Neuronal stem cell (in vitro differentiated cells): Measurements from ENCODE around the gene RASAL3.
"Not testable (repeated sequence)": the region's sequence is repeated elsewhere in the genome, so short reads cannot be mapped to it uniquely, and the experiment has no call there.

Source experiments
- DNase-seq: peaks from one replicate; pipeline ENCODE4 v3.0.0-alpha.2; 2013; ENCODE audit warnings: low spot score
- H2AFZ ChIP-seq: one replicate; pipeline ENCODE4 v1.6.1; 2013; ENCODE audit warnings: mild to moderate bottlenecking, low read length, inconsistent platforms
- H2AK5ac ChIP-seq: 2 replicates; pipeline ENCODE4 v1.6.1; 2013; ENCODE audit warnings: low read depth, mild to moderate bottlenecking, inconsistent platforms, low read length, moderate library complexity, mixed read lengths
- H2BK120ac ChIP-seq: 2 replicates; pipeline ENCODE4 v1.6.1; 2013; ENCODE audit warnings: low read depth, mild to moderate bottlenecking, inconsistent platforms, low read length, moderate library complexity, mixed read lengths
- H2BK12ac ChIP-seq: one replicate; pipeline ENCODE4 v1.6.1; 2013; ENCODE audit warnings: low read length, inconsistent platforms
- H2BK15ac ChIP-seq: 2 replicates; pipeline ENCODE4 v1.6.1; 2013; ENCODE audit warnings: mild to moderate bottlenecking, low read length, inconsistent platforms, mixed read lengths
- H2BK5ac ChIP-seq: one replicate; pipeline ENCODE4 v1.6.1; 2013; ENCODE audit warnings: inconsistent platforms, mild to moderate bottlenecking, low read length, moderate library complexity
- H3K14ac ChIP-seq: one replicate; pipeline ENCODE4 v1.6.1; 2013; ENCODE audit warnings: low read length, inconsistent platforms
- H3K18ac ChIP-seq: 2 replicates; pipeline ENCODE4 v1.6.1; 2013; ENCODE audit warnings: low read length, inconsistent platforms
- H3K23ac ChIP-seq: 2 replicates; pipeline ENCODE4 v1.6.1; 2013; ENCODE audit warnings: low read depth, mild to moderate bottlenecking, mixed read lengths, low read length, inconsistent platforms; ENCODE audit not compliant: poor library complexity
- H3K27ac ChIP-seq: replicated peaks from 3 replicates; pipeline ENCODE4 v1.5.1; 2013; ENCODE audit warnings: low read length, inconsistent platforms
- H3K27me3 ChIP-seq, 3 experiments: 2 replicates each; pipeline ENCODE4 v1.6.1; 2013; ENCODE audit warnings: low read length in 3 of 3, mild to moderate bottlenecking in 2 of 3, inconsistent platforms in 1 of 3, low read depth in 1 of 3, mixed read lengths in 1 of 3, moderate library complexity in 1 of 3; ENCODE audit not compliant: control insufficient read depth in 3 of 3, insufficient read depth in 3 of 3
- H3K36me3 ChIP-seq, 2 donors: replicated peaks in 1 of 2; 2 replicates each; pipeline ENCODE4 v1.6.1; 2013; ENCODE audit warnings: low read length in 2 of 2; ENCODE audit not compliant: control insufficient read depth in 2 of 2, insufficient read depth in 2 of 2
- H3K4ac ChIP-seq: 2 replicates; pipeline ENCODE4 v1.6.1; 2013; ENCODE audit warnings: inconsistent platforms, mild to moderate bottlenecking, low read length, moderate library complexity
- H3K4me1 ChIP-seq, 2 donors: 1 replicate in 1 of 2; 2 replicates in 1 of 2; pipeline ENCODE4 v1.6.1; 2013; ENCODE audit warnings: low read length in 2 of 2, low read depth in 1 of 2; ENCODE audit not compliant: control insufficient read depth in 2 of 2, insufficient read depth in 1 of 2
- H3K4me2 ChIP-seq: one replicate; pipeline ENCODE4 v1.6.1; 2013; ENCODE audit warnings: mild to moderate bottlenecking, low read length, inconsistent platforms; ENCODE audit not compliant: insufficient read depth, poor library complexity, severe bottlenecking
- H3K4me3 ChIP-seq, 2 donors: 2 replicates each; pipeline ENCODE4 v1.5.1; 2013; ENCODE audit warnings: low read length in 2 of 2, mild to moderate bottlenecking in 2 of 2, inconsistent platforms in 1 of 2, moderate library complexity in 1 of 2
- H3K79me1 ChIP-seq: one replicate; pipeline ENCODE4 v1.6.1; 2013; ENCODE audit warnings: low read depth, mild to moderate bottlenecking, inconsistent platforms, low read length, moderate library complexity
- H3K9ac ChIP-seq: one replicate; pipeline ENCODE4 v1.6.1; 2013; ENCODE audit warnings: mild to moderate bottlenecking, low read depth, low read length, inconsistent platforms; ENCODE audit not compliant: poor library complexity
- H3K9me3 ChIP-seq, 2 donors: replicated peaks in 1 of 2; 2 replicates each; pipeline versions ENCODE3 to v1.6.1; 2013; ENCODE audit warnings: low read length in 2 of 2, mild to moderate bottlenecking in 2 of 2, inconsistent platforms in 1 of 2, low read depth in 1 of 2, mixed read lengths in 1 of 2, moderate library complexity in 1 of 2; ENCODE audit not compliant: control insufficient read depth in 2 of 2, insufficient read depth in 1 of 2
- H4K8ac ChIP-seq: one replicate; pipeline ENCODE4 v1.6.1; 2013; ENCODE audit warnings: low read depth, mild to moderate bottlenecking, inconsistent platforms, low read length, moderate library complexity
- H4K91ac ChIP-seq: one replicate; pipeline ENCODE4 v1.6.1; 2013; ENCODE audit warnings: low read length, low read depth, mild to moderate bottlenecking, inconsistent platforms; ENCODE audit not compliant: poor library complexity
- WGBS, 2 donors: extraction: QIAGEN DNeasy Blood & Tissue Kit; methylation state at CpG; one replicate each; pipeline ENCODE4 v1.1.7; 2013; ENCODE audit warnings: missing lambda C conversion rate in 2 of 2, mixed read lengths in 1 of 2; ENCODE audit not compliant: insufficient read length in 2 of 2, insufficient replicate concordance in 1 of 2; ENCODE audit errors: extremely low coverage in 2 of 2; 5-methylcytosine and 5-hydroxymethylcytosine counted together

RASAL3 gene

DNA sequence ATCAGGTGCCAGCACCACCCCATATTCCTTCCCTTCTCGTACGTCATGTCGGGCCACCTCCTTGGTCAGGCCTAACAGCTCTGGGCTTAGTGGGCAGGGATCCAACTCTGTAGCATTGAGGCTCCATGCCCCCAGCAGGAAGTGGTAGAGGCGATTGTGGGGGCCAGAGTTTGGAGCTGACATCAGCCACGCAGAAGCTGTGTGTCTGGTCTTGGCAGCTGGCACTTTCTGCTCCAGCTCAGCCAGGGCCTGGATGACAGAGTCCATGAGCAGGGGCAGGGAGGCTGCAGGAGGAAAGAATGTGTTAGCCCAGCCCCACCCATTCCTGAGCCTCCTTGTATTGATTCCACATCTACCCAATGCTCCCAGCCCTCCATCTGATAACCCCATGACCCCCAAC is 12.0 kb upstream of the RASAL3 start:
- WGBS, 2 donors = no CpG with 5 or more reads among the region's 5 CpGs
- no peak overlapping the region for H3K14ac ChIP-seq
- peak overlapping the region; percentile 10 for H3K9ac ChIP-seq
- no peak overlapping the region for H2BK5ac ChIP-seq
- no peak overlapping the region for H2AK5ac ChIP-seq
- H3K23ac ChIP-seq = no peak overlapping the region
- H3K79me1 ChIP-seq = no peaks in the 10 kb centered on the region
- DNase-seq = no peak
- H3K9me3 ChIP-seq = peaks cover 0 to 14% of the 10 kb centered on the region in 2 donors
- H3K36me3 ChIP-seq = no peaks in the 10 kb centered on the region
- no peak overlapping the region for H3K18ac ChIP-seq
- no peak overlapping the region for H3K4me2 ChIP-seq
- H4K8ac ChIP-seq = no peak overlapping the region
- H3K4ac ChIP-seq = no peak overlapping the region
- H3K4me3 ChIP-seq = no peak overlapping the region
- no peak overlapping the region for H2BK15ac ChIP-seq
- no peaks in the 10 kb centered on the region for H3K4me1 ChIP-seq
- H3K27ac ChIP-seq = no peak overlapping the region
- H2AFZ ChIP-seq = no peak overlapping the region
- no peak overlapping the region for H4K91ac ChIP-seq
- H2BK120ac ChIP-seq = no peak overlapping the region
- H2BK12ac ChIP-seq = no peak overlapping the region
- peaks cover 0 to 13% (median 0%) of the 10 kb centered on the region in 3 experiments for H3K27me3 ChIP-seq

DNA sequence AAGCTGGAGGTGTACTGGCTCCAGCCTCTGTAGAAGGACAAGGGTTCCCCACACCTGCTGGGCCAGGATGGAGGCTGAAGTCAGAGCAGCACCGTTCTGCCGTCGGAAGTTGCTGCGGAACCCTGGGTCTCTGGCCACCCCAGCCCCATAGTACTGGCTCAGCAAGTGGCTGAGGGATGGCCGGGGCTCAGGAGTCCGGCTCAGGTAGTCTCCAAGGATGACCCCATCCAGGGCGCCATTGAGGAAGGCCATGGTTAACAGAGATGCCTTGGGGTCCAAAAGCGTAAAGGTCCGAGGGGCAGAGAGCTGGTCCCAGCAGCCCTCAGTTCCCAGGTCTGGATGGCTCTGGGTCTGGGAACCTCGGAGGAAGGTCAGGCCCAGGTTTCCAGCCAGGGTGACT is 11.3 kb upstream of the RASAL3 start:
- Histone ChIP-seq H3K36me3 (no peaks in the 10 kb centered on the region), H3K18ac (no peak overlapping the region), H4K91ac (no peak overlapping the region), H3K9ac (no peak overlapping the region), H3K4me2 (no peak overlapping the region), H2AK5ac (no peak overlapping the region), H3K4me1 (no peaks in the 10 kb centered on the region), H3K27me3 (peaks cover 0 to 13% (median 0%) of the 10 kb centered on the region in 3 experiments), H3K79me1 (no peaks in the 10 kb centered on the region), H3K4ac (no peak overlapping the region), H2BK12ac (no peak overlapping the region), H3K27ac (no peak overlapping the region), H3K14ac (peak overlapping the region; percentile 17), H3K23ac (peak overlapping the region; percentile 67), H2BK15ac (no peak overlapping the region), H3K4me3 (peak overlapping the region in 1 of 2 donors; percentile 6), H3K9me3 (peaks cover 0 to 14% of the 10 kb centered on the region in 2 donors), H4K8ac (no peak overlapping the region), H2BK120ac (no peak overlapping the region), H2BK5ac (no peak overlapping the region), H2AFZ (no peak overlapping the region)
- DNase-seq = no peak
- no CpG with 5 or more reads among the region's 10 CpGs for WGBS, 2 donors

DNA sequence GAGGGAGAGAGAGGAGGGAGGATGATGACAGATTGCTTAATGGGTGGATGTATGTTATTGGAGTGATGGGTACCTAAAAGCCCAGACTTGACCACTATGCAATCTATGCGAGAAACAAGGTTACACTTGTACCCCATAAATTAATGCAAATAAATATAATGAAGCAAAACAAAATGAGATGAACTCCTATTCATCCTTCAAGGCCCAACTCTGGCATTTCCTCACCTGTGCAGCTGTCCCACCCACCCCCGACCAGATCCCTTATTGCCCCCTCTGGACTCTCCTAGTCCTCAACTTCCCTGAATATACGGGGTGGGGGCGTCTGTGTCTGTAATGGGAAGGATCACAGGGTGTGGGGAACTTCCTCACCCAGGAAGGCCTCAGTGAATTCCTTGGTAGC is 10.8 kb upstream of the RASAL3 start:
- no CpG with 5 or more reads among the region's 4 CpGs for WGBS, 2 donors
- no peak overlapping the region for H2BK15ac ChIP-seq
- H3K9me3 ChIP-seq = peaks cover 0 to 12% of the 10 kb centered on the region in 2 donors

DNA sequence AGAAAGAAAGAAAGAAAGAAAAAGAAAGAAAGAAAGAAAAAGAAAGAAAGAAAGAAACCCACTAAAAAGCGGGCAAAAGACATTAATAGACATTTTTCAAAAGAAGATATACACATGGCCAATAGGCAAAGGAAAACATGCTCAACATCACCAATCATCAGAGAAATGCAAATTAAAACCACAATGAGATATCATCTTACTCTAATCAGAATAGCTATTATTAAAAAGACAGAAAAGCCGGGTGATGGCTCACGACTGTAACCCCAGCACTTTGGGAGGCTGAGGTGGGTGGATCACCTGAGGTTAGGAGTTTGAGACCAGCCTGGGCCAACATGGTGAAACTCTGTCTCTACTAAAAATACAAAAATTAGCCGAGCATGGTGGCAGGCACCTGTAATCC is 9.5 kb upstream of the RASAL3 start:
- H2BK12ac ChIP-seq, H3K4me3 ChIP-seq, H3K4me2 ChIP-seq, H2BK120ac ChIP-seq, H3K79me1 ChIP-seq, H2AFZ ChIP-seq, H3K23ac ChIP-seq, H3K4me1 ChIP-seq, H3K18ac ChIP-seq, H2AK5ac ChIP-seq, H2BK5ac ChIP-seq, H3K36me3 ChIP-seq, H4K91ac ChIP-seq, DNase-seq, H3K14ac ChIP-seq, H3K27ac ChIP-seq, H2BK15ac ChIP-seq, H4K8ac ChIP-seq, H3K4ac ChIP-seq, H3K9ac ChIP-seq: not testable (repeated sequence)
- Histone ChIP-seq H3K27me3 (peaks cover 9 to 18% (median 15%) of the 10 kb centered on the region in 3 experiments), H3K9me3 (peaks cover 0 to 10% of the 10 kb centered on the region in 2 donors)
- WGBS, 2 donors = no CpG with 5 or more reads among the region's 4 CpGs

More for the DNA sequence above, 10.8 kb upstream of the RASAL3 start:
- H4K91ac ChIP-seq = no peak overlapping the region
- H2BK120ac ChIP-seq = no peak overlapping the region
- H3K4me3 ChIP-seq = no peak overlapping the region
- H2AK5ac ChIP-seq = no peak overlapping the region
- no peak overlapping the region for H2BK12ac ChIP-seq
- no peak overlapping the region for H3K4me2 ChIP-seq
- peak overlapping the region; percentile 67 for H3K23ac ChIP-seq
- no peak overlapping the region for H3K14ac ChIP-seq
- H2AFZ ChIP-seq = no peak overlapping the region
- H3K79me1 ChIP-seq = no peaks in the 10 kb centered on the region
- H2BK5ac ChIP-seq = no peak overlapping the region
- no peak overlapping the region for H3K4ac ChIP-seq
- H3K27me3 ChIP-seq = peaks cover 0 to 13% (median 2%) of the 10 kb centered on the region in 3 experiments
- H3K18ac ChIP-seq = no peak overlapping the region
- DNase-seq = no peak
- H3K4me1 ChIP-seq = no peaks in the 10 kb centered on the region
- no peak overlapping the region for H3K9ac ChIP-seq
- no peak overlapping the region for H3K27ac ChIP-seq
- no peak overlapping the region for H4K8ac ChIP-seq
- H3K36me3 ChIP-seq = no peaks in the 10 kb centered on the region
